B cell (primary cell): Measurements from ENCODE around the gene IRX4.

Experiments used
- EZH2 ChIP-seq: IDR thresholded peaks from 2 replicates; pipeline ENCODE4 v1.6.1; 2012; ENCODE audit warnings: borderline replicate concordance, low read depth, mild to moderate bottlenecking, moderate library complexity, low read length; ENCODE audit not compliant: insufficient read depth, poor library complexity, severe bottlenecking
- TF ChIP-seq, protein P1 (sequence below): fragments of 200-600 bp; IDR thresholded peaks from one replicate; pipeline ENCODE4 v1.8.0; 2022; ENCODE audit warnings: antibody characterized with exemption, mild to moderate bottlenecking

DNA sequence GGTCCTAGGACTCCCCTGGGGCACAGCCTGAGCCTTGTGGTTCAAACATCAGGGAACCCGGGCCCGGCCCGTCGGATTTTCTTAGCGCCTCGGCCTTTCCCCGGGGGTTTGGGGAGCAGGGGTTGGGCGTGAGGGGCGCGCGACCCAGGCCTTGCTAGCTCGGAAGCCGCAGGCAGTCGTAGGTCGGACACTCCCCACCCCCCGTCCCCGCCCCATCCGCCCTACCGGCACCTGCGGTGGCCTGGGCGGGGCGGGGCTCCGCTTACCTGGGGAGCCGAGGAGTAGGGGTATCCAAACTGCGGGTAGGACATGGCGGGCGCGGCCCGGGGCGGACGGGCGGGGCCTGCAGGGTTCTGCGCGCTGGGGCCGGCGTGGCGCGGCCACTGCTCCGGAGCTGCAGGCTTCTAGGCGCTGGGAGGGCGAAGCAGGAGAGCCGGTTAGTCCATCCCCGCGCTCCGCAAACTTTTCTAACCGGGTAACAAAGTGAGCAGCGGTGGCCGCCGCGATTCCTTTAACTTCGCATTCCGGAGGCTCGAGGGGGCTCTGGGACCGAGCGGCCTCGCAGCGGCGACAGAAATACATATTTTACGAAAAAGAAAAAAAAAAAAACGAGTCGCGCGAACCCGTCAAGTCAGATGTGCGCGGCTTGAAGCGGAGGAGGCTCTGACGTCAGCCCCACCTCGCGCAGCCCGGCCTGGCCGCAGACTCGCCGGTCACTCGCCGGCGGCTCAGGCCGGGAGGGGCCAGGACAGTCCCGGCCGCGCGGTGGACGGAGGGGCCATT lies at the start of gene IRX4:
- TF ChIP-seq, protein P1, sequence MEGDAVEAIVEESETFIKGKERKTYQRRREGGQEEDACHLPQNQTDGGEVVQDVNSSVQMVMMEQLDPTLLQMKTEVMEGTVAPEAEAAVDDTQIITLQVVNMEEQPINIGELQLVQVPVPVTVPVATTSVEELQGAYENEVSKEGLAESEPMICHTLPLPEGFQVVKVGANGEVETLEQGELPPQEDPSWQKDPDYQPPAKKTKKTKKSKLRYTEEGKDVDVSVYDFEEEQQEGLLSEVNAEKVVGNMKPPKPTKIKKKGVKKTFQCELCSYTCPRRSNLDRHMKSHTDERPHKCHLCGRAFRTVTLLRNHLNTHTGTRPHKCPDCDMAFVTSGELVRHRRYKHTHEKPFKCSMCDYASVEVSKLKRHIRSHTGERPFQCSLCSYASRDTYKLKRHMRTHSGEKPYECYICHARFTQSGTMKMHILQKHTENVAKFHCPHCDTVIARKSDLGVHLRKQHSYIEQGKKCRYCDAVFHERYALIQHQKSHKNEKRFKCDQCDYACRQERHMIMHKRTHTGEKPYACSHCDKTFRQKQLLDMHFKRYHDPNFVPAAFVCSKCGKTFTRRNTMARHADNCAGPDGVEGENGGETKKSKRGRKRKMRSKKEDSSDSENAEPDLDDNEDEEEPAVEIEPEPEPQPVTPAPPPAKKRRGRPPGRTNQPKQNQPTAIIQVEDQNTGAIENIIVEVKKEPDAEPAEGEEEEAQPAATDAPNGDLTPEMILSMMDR, result no peak
- TF ChIP-seq EZH2, result no peak
